Fibroblast of lung (primary cell): Measurements from ENCODE around the gene RABGAP1L.

Experiments
- CTCF ChIP-seq, 2 donors: IDR thresholded peaks in 1 of 2; conservative IDR thresholded peaks in 1 of 2; 1 replicate in 1 of 2; 2 replicates in 1 of 2; pipeline ENCODE4 v1.5.1; 2011 to 2012; ENCODE audit warnings: low read length in 2 of 2, control low read depth in 1 of 2, inconsistent platforms in 1 of 2, low read depth in 1 of 2, mild to moderate bottlenecking in 1 of 2
- EZH2 ChIP-seq: IDR thresholded peaks from 2 replicates; pipeline ENCODE4 v1.5.1; 2012; ENCODE audit warnings: low read length, control low read depth, mild to moderate bottlenecking; ENCODE audit errors: missing control alignments

GRCh38 chr1:174797398-174797797, 638.1 kb downstream of the RABGAP1L start:
- TF ChIP-seq CTCF (conservative IDR thresholded peaks at IDR 0.05 in 1 of 2, IDR thresholded peaks at IDR 0.05 in 1 of 2; ENCODE audit: low read depth in 1 of 2, low read length in 2 of 2) (no peak), EZH2 (no peak)
